GM13977 (cell line): ENCODE data around the gene VWA3A.

Experiments
- DNase-seq: peaks from one replicate; pipeline ENCODE4 v3.0.0; 2012; ENCODE audit warnings: low spot score
- in situ Hi-C: fragments of 300-500 bp; cut with MboI; formaldehyde crosslinking; loops from one replicate; pipeline ENCODE4 v1.12.0; 2022; ENCODE audit warnings: low sequenced_read_pairs, low pct_unique_long_range_greater_than_20kb, mixed read lengths, inconsistent platforms; ENCODE audit not compliant: unreplicated experiment
- TF ChIP-seq, protein P1 (sequence below): IDR thresholded peaks from 2 replicates; pipeline ENCODE4 v1.5.1; 2012; ENCODE audit warnings: mild to moderate bottlenecking, control low read depth; ENCODE audit not compliant: insufficient read depth; ENCODE audit errors: extremely low read depth, missing control alignments

VWA3A gene

DNA sequence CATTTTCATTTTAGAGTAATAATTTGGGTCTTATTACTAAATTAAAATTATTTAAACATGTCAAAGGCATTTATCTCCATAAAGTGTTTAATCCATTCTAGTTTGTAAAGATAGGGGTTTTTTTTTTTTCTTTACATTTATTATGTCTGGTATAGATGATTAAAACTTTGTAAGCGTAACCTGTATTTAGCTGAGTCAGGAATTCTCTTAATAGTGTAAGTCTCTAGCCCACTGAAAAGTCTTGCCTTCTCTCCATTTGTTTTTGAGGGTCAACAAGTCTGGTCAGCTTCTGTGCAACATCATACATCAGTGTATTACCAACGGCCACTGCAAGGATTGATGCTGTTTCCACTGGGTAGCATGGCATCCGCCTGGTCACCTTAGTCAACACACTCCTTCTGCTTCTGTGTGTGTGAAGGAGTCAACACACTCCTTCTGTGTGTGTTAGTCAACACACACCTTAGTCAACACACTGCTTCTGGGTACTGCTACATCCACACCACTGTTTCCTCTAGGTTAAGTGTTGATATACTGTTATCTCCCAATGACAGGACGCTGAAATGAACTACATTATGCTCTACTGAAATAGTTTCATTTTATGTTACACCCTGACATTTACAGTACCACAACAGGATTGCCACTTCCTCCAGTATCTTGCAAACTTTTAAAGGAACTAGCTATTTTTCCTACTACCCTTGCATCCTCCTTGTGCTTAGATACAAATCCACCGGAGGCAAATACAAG, 37.3 kb upstream of the VWA3A start:
- in situ Hi-C loops = no loop called here
- TF ChIP-seq, protein P1, sequence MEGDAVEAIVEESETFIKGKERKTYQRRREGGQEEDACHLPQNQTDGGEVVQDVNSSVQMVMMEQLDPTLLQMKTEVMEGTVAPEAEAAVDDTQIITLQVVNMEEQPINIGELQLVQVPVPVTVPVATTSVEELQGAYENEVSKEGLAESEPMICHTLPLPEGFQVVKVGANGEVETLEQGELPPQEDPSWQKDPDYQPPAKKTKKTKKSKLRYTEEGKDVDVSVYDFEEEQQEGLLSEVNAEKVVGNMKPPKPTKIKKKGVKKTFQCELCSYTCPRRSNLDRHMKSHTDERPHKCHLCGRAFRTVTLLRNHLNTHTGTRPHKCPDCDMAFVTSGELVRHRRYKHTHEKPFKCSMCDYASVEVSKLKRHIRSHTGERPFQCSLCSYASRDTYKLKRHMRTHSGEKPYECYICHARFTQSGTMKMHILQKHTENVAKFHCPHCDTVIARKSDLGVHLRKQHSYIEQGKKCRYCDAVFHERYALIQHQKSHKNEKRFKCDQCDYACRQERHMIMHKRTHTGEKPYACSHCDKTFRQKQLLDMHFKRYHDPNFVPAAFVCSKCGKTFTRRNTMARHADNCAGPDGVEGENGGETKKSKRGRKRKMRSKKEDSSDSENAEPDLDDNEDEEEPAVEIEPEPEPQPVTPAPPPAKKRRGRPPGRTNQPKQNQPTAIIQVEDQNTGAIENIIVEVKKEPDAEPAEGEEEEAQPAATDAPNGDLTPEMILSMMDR = no peak
- no peak for DNase-seq

DNA sequence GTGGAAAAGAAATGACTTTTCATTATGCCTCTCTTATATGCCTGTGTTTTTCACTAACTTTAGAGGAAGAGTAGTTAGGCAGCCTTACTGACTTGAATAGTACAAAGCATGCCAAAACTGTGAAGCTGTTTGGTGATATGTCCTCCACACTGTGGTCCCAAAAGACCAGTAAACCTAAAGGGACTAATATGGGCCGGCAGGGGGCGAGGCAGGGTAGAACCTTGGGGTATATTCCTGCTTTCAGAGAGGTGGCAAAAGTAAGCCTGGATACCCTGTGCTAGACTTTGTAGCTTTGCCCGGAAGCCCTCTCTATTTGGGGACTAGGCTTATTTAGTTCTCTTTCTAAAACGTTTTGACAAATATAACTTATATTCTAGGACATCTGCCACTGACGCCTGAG, 36.5 kb upstream of the VWA3A start:
- in situ Hi-C loops = no loop called here
- TF ChIP-seq, protein P1 = no peak
- no peak for DNase-seq

DNA sequence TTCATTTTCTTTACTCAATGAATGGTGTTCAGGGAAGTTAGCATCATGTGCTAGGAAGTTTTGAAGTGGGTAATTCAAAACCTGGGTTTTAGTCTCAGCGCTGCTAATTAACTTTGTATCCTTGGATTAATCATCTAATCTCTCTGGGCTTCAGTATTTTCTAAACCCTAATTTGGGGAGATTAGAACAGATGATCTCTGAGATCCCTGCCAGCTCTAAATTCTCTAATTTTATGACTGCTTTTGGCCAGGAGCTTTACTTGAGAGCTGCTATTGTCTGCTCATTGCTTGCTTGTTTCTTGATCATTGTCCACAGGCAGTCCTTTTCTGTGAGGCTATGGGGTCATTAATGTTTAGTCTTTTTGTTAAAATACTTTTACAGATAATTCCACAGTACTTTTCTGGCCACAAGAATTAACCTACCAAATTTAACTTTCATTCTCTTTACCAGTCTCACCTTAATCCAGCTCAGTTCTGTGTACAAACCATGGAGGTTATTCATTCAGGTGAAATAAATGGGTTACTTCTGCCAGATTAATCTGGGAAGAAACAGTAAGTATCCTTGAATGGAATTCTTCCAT, 28.4 kb upstream of the VWA3A start:
- in situ Hi-C loops = no loop called here
- DNase-seq = no peak

GRCh38 chr16:22065252-22065651, 27.1 kb upstream of the VWA3A start:
- no peak for DNase-seq
- in situ Hi-C loops = no loop called here
- TF ChIP-seq, protein P1 = no peak

More for the DNA sequence above, 28.4 kb upstream of the VWA3A start:
- TF ChIP-seq, protein P1 = no peak

GRCh38 chr16:22070361-22071330, 21.7 kb upstream of the VWA3A start:
- in situ Hi-C loops = no loop called here
- DNase-seq = no peak
- TF ChIP-seq, protein P1 = no peak

DNA sequence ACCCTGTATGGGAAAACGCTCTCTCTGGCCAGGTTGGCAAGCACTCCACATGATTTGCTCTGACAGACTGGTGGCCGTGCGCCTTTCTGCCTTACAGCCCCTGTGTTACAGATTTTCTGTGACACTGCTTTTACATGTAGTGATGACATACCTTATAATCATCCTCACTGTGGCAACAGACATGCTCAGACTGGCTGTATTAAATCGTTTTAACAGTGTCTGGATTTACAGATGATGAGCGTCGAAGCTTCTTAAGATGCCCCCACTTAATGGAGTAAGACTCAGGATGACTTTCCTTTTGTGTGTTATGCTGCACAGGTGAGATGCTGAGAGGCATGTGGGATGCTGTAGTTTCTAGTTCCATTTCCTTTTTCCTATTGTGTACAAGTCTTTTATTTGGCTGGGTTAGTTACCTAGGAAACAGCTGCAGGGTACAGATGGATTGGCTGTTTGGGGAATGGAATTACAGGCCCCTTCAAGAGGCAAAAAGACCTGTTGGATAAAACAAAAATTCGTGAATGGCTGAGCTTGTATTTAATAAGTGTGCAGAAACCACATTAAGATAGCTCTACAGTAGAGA, 20.9 kb upstream of the VWA3A start:
- TF ChIP-seq, protein P1 = no peak
- no peak for DNase-seq
- in situ Hi-C loops = no loop called here
